ENCODE data around the gene CD55. TPM values are rescaled to one million over a fixed set of nuclear protein-coding genes. Genes with fewer than 3 reads are reported as not detected.
"Not testable (repeated sequence)": the region's sequence is repeated elsewhere in the genome, so short reads cannot be mapped to it uniquely, and the experiment has no call there.

Gene CD55
- total and polyA plus RNA-seq, 5 donors from 2014 or later = 45.4 to 120 (median 55.5) TPM

DNA sequence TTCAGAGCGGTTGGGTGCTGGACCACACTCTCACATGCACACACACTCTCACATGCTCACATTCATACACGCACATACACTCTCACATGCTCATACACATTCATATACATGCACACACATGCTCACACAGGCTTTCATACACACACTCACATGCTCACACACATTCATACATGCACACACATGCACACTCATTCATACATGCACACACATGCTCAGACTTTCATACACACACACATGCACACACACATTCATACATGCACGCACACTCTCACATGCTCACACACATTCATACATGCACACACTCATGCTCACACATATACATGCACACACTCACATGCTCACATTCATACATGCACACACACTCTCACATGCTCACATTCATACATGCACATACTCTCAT lies 6.0 kb upstream of the CD55 start:
- Histone ChIP-seq H3K9me3 (ENCODE audit: control insufficient read depth in 2 of 2, low read length in 2 of 2) (no peaks in the 10 kb centered on the region), H3K27ac (ENCODE audit: insufficient read depth, low read length, poor library complexity, severe bottlenecking) (no peak overlapping the region), H3K27me3 (ENCODE audit: control insufficient read depth, insufficient read depth, low read length) (no peaks in the 10 kb centered on the region), H3K36me3 (ENCODE audit: control insufficient read depth, insufficient read depth, low read length) (no peaks in the 10 kb centered on the region), H3K4me1 (ENCODE audit: control insufficient read depth, insufficient read depth, low read length, poor library complexity, severe bottlenecking) (no peaks in the 10 kb centered on the region), H3K4me3 (ENCODE audit: low read depth, low read length) (no peak overlapping the region)
- Mint-ChIP-seq H3K36me3 (no peaks in the 10 kb centered on the region), H3K27me3 (peaks cover 10% of the 10 kb centered on the region), H3K4me1 (peaks cover 0 to 9% (median 2%) of the 10 kb centered on the region in 4 donors), H3K9me3 (no peaks in the 10 kb centered on the region), H3K27ac (peak overlapping the region in 1 of 3 donors; percentile 88), H3K4me3 (peak overlapping the region in 1 of 4 donors; percentile 3)
- ATAC-seq (ENCODE audit: low read depth in 2 of 2) (no peak), DNase-seq (no peak)

DNA sequence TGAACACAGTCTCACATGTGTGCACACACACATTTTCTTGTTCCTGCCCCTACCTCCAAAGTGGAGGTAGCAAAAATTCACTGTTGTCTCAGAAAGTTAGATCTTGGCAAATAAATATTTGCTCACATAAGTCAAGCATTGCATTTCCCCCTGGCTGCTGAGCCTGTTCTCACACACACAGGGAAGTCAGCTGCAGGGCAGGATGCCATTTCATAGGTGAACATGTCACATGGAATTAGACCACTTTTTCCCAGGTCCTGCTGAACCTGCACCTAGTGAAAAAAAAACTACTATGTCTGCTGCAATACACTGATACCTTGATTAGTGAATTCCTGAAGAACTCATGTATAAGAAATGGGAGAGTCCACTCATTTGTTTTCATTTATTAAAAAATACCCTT lies 5.3 kb upstream of the CD55 start:
- ATAC-seq (ENCODE audit: low read depth in 2 of 2) = no peak
- H3K36me3 Mint-ChIP-seq = no peaks in the 10 kb centered on the region

DNA sequence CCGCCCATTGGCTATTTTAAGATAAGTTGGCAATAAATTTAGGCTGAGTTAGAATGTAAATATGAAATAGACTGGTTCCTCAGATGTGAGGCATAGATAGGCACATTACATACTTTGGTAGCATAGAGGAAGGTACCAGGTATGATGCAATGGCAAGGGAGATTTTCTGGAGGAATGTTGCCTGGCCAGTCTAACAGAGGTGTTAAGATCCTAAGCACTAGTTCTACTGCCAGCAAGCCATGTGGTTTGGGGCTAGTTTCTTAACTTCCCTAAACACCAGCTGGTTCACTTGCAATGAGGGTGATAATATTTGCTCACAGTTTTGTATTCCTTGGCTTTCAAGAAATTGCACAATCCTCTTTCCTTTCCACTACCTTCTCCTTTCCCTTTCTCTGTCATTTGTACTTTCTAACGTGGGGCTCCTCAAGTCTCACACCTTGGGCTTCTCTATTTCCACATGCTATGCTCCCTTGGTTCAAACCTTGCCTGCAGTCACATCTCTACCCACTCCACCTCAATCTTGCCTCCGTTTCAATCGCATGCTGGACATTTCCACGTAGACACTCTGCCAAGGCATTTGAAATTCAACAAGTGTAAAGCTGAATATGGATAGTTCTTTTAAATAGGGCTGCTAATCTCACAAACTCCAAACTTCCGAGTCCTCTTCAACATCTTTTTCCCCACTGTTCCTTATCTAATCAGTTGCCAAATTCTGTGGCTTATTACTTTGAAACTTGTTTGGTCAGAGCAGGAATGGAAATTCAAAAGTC lies 4.7 kb upstream of the CD55 start:
- peaks cover 3 to 14% (median 9%) of the 10 kb centered on the region in 4 donors for H3K4me1 Mint-ChIP-seq
- Histone ChIP-seq H3K9me3 (ENCODE audit: control insufficient read depth in 2 of 2, low read length in 2 of 2) (no peaks in the 10 kb centered on the region), H3K4me1 (ENCODE audit: control insufficient read depth, insufficient read depth, low read length, poor library complexity, severe bottlenecking) (peaks cover 6% of the 10 kb centered on the region), H3K27ac (ENCODE audit: insufficient read depth, low read length, poor library complexity, severe bottlenecking) (no peak overlapping the region), H3K4me3 (ENCODE audit: low read depth, low read length) (no peak overlapping the region), H3K27me3 (ENCODE audit: control insufficient read depth, insufficient read depth, low read length) (no peaks in the 10 kb centered on the region), H3K36me3 (ENCODE audit: control insufficient read depth, insufficient read depth, low read length) (no peaks in the 10 kb centered on the region)
- H3K4me3 Mint-ChIP-seq = peak overlapping the region in 1 of 4 donors; percentile 6
- peaks cover 18% of the 10 kb centered on the region for H3K27me3 Mint-ChIP-seq
- H3K27ac Mint-ChIP-seq = no peak overlapping the region
- DNase-seq (no peak), ATAC-seq (ENCODE audit: low read depth in 2 of 2) (no peak)
- no peaks in the 10 kb centered on the region for H3K36me3 Mint-ChIP-seq
- H3K9me3 Mint-ChIP-seq = peaks cover 0 to 3% (median 0%) of the 10 kb centered on the region in 7 donors

More for the DNA sequence above, 5.3 kb upstream of the CD55 start:
- Mint-ChIP-seq H3K4me3 (no peak overlapping the region), H3K27ac (no peak overlapping the region), H3K9me3 (peaks cover 0 to 3% (median 0%) of the 10 kb centered on the region in 7 donors), H3K27me3 (peaks cover 14% of the 10 kb centered on the region), H3K4me1 (peaks cover 3 to 11% (median 7%) of the 10 kb centered on the region in 4 donors)
- DNase-seq = no peak
- Histone ChIP-seq H3K36me3 (ENCODE audit: control insufficient read depth, insufficient read depth, low read length) (no peaks in the 10 kb centered on the region), H3K4me3 (ENCODE audit: low read depth, low read length) (no peak overlapping the region), H3K27me3 (ENCODE audit: control insufficient read depth, insufficient read depth, low read length) (no peaks in the 10 kb centered on the region), H3K9me3 (ENCODE audit: control insufficient read depth in 2 of 2, low read length in 2 of 2) (no peaks in the 10 kb centered on the region), H3K27ac (ENCODE audit: insufficient read depth, low read length, poor library complexity, severe bottlenecking) (no peak overlapping the region), H3K4me1 (ENCODE audit: control insufficient read depth, insufficient read depth, low read length, poor library complexity, severe bottlenecking) (peaks cover 6% of the 10 kb centered on the region)

DNA sequence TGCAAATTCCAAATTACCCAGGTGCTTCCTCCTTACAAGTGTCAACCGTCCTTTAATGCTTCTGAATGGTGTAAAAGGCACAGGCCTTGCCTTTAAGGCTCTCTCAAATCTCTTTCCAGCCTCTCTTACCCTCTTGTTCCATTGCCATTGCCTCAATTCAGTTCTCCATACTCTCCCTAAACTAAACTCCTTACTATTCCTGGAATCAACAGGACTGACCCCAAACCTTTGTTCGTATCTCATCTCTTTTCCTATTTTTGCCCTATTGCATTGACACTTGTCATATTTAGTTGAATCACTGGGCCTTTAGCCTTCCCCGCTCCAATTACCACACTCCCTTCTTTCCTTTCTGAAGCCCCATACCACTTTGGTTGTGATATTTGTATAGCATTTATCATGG lies 3.9 kb upstream of the CD55 start:
- Mint-ChIP-seq H3K36me3 (no peaks in the 10 kb centered on the region), H3K4me1 (peaks cover 3 to 19% (median 13%) of the 10 kb centered on the region in 4 donors), H3K4me3 (no peak overlapping the region), H3K27ac (no peak overlapping the region), H3K27me3 (peaks cover 23% of the 10 kb centered on the region), H3K9me3 (peaks cover 0 to 3% (median 0%) of the 10 kb centered on the region in 7 donors)
- no peaks in the 10 kb centered on the region for H3K27me3 ChIP-seq (ENCODE audit: control insufficient read depth, insufficient read depth, low read length)
- H3K36me3 ChIP-seq (ENCODE audit: control insufficient read depth, insufficient read depth, low read length) = no peaks in the 10 kb centered on the region
- DNase-seq (no peak), ATAC-seq (ENCODE audit: low read depth in 2 of 2) (no peak)
- H3K27ac ChIP-seq (ENCODE audit: insufficient read depth, low read length, poor library complexity, severe bottlenecking) = no peak overlapping the region
- H3K4me3 ChIP-seq (ENCODE audit: low read depth, low read length) = no peak overlapping the region
- H3K9me3 ChIP-seq (ENCODE audit: control insufficient read depth in 2 of 2, low read length in 2 of 2) = no peaks in the 10 kb centered on the region
- peaks cover 12% of the 10 kb centered on the region for H3K4me1 ChIP-seq (ENCODE audit: control insufficient read depth, insufficient read depth, low read length, poor library complexity, severe bottlenecking)

DNA sequence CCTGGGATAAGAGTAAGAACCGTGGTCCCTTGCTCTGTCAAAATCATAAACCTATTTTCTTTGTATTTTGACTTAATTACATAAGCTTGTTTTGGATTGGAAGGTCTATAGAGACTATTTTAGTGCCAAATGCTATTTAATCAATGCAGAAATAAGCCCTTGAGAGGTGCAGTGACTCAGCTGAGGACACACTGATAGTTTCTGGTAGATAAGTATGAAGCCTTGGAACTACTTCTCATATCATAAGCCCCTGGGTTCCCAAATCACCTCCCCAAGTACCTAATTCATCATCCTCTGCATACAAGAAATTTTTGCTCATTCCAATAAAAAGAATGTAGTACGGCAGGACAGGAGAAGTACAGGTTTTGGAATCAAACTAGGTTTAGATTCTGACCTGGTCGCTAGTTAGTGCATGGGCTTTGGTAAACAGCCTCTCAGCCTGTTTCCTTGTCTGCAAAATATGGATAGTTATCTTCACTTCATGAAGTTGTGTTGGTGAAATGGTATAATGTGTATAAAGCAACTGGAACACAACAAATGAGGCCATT lies 3.3 kb upstream of the CD55 start:
- Mint-ChIP-seq H3K27ac (no peak overlapping the region), H3K36me3 (no peaks in the 10 kb centered on the region), H3K9me3 (peaks cover 0 to 3% (median 0%) of the 10 kb centered on the region in 7 donors), H3K27me3 (peaks cover 23% of the 10 kb centered on the region), H3K4me3 (no peak overlapping the region), H3K4me1 (peaks cover 3 to 23% (median 14%) of the 10 kb centered on the region in 4 donors)
- Histone ChIP-seq H3K27ac (ENCODE audit: insufficient read depth, low read length, poor library complexity, severe bottlenecking) (no peak overlapping the region), H3K9me3 (ENCODE audit: control insufficient read depth in 2 of 2, low read length in 2 of 2) (no peaks in the 10 kb centered on the region), H3K4me3 (ENCODE audit: low read depth, low read length) (no peak overlapping the region), H3K4me1 (ENCODE audit: control insufficient read depth, insufficient read depth, low read length, poor library complexity, severe bottlenecking) (peaks cover 15% of the 10 kb centered on the region), H3K36me3 (ENCODE audit: control insufficient read depth, insufficient read depth, low read length) (no peaks in the 10 kb centered on the region), H3K27me3 (ENCODE audit: control insufficient read depth, insufficient read depth, low read length) (no peaks in the 10 kb centered on the region)
- no peak for ATAC-seq (ENCODE audit: low read depth in 2 of 2)
- DNase-seq = no peak

DNA sequence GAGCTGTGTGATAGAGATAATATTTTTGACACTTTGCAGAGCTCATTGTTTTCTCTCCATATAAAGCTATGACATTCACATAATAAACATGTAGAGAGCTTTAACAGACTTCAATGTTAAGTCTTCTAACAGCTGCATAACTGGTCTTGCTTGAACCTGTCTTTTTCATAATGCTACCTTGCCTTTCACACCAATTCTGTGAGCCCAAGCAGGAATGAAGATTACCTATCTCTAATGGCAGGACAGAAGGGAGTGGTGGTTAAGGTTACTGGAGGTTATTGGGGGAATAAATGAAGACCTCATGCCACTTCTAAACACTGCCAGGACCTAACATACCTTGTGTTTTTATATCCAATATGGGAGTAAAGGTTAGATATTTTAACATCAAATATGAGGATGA lies 2.3 kb upstream of the CD55 start:
- H3K36me3 ChIP-seq (ENCODE audit: control insufficient read depth, insufficient read depth, low read length) = peaks cover 3% of the 10 kb centered on the region
- peaks cover 9% of the 10 kb centered on the region for H3K36me3 Mint-ChIP-seq
- H3K4me3 ChIP-seq (ENCODE audit: low read depth, low read length) = no peak overlapping the region
- H3K27ac Mint-ChIP-seq = peak overlapping the region in 1 of 3 donors; percentile 18
- peak overlapping the region; percentile 10 for H3K27ac ChIP-seq (ENCODE audit: insufficient read depth, low read length, poor library complexity, severe bottlenecking)
- H3K9me3 Mint-ChIP-seq = peaks cover 0 to 3% (median 0%) of the 10 kb centered on the region in 7 donors
- ATAC-seq (ENCODE audit: low read depth in 2 of 2) (no peak), DNase-seq (no peak)
- H3K9me3 ChIP-seq (ENCODE audit: control insufficient read depth in 2 of 2, low read length in 2 of 2) = no peaks in the 10 kb centered on the region
- peak overlapping the region in 3 of 4 donors; percentile 13 to 90 (median 42) for H3K4me3 Mint-ChIP-seq
- H3K4me1 ChIP-seq (ENCODE audit: control insufficient read depth, insufficient read depth, low read length, poor library complexity, severe bottlenecking) = peaks cover 26% of the 10 kb centered on the region
- H3K27me3 ChIP-seq (ENCODE audit: control insufficient read depth, insufficient read depth, low read length) = no peaks in the 10 kb centered on the region
- peaks cover 18% of the 10 kb centered on the region for H3K27me3 Mint-ChIP-seq
- H3K4me1 Mint-ChIP-seq = peaks cover 12 to 34% (median 24%) of the 10 kb centered on the region in 4 donors

DNA sequence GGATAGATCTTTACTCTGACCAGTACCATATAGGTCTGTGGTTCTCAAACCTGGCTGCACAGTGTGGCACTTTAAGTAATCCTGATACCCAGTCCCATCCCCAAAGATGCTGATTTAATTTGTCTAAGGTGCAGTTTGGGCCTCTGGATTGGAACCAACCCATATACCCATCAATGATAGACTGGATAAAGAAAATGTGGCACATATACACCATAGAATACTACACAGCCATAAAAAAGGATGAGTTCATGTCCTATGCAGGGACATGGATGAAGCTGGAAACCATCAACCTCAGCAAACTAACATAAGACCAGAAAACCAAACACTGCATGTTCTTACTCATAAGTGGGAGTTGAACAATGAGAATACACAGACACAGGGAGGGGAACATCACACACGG lies 1.4 kb upstream of the CD55 start:
- H3K9me3 ChIP-seq (ENCODE audit: control insufficient read depth in 2 of 2, low read length in 2 of 2); H3K27me3 ChIP-seq (ENCODE audit: control insufficient read depth, insufficient read depth, low read length); H3K36me3 ChIP-seq (ENCODE audit: control insufficient read depth, insufficient read depth, low read length); H3K4me3 ChIP-seq (ENCODE audit: low read depth, low read length); DNase-seq; H3K9me3 Mint-ChIP-seq; ATAC-seq (ENCODE audit: low read depth in 2 of 2): not testable (repeated sequence)
- Histone ChIP-seq H3K4me1 (ENCODE audit: control insufficient read depth, insufficient read depth, low read length, poor library complexity, severe bottlenecking) (peaks cover 26% of the 10 kb centered on the region), H3K27ac (ENCODE audit: insufficient read depth, low read length, poor library complexity, severe bottlenecking) (peak overlapping the region; percentile 92)
- peaks cover 12 to 37% (median 26%) of the 10 kb centered on the region in 4 donors for H3K4me1 Mint-ChIP-seq
- peak overlapping the region; percentile 58 to 90 (median 78) for H3K4me3 Mint-ChIP-seq
- H3K27ac Mint-ChIP-seq = peak overlapping the region; percentile 11 to 98 (median 79)
- peaks cover 18% of the 10 kb centered on the region for H3K27me3 Mint-ChIP-seq
- H3K36me3 Mint-ChIP-seq = peaks cover 10% of the 10 kb centered on the region
